GM21528 (cell line): ENCODE measurements around the gene ARHGAP45.

Experiments used
- ATAC-seq: cut with Tn5 transposase; IDR thresholded peaks from one replicate; pipeline ENCODE4 v1.9.1; 2021; ENCODE audit warnings: mild to moderate bottlenecking, moderate library complexity; ENCODE audit not compliant: unreplicated experiment, low FRiP score

Gene ARHGAP45

GRCh38 chr19:1084024-1084868, 17.3 kb downstream of the ARHGAP45 start:
- ATAC-seq, result no peak

GRCh38 chr19:1085053-1085658, 18.2 kb downstream of the ARHGAP45 start:
- ATAC-seq, result no peak

- no peak for ATAC-seq
These were observed 18.9 kb downstream of the ARHGAP45 start for GRCh38 chr19:1085676-1086442.

GRCh38 chr19:1086613-1087012, 19.6 kb downstream of the ARHGAP45 start:
- ATAC-seq, result no peak

GRCh38 chr19:1087813-1088415, 20.9 kb downstream of the ARHGAP45 start:
- ATAC-seq, result no peak

GRCh38 chr19:1088416-1089010, 21.5 kb downstream of the ARHGAP45 start:
- no peak for ATAC-seq

- ATAC-seq, result no peak
These were observed 22.3 kb downstream of the ARHGAP45 start for GRCh38 chr19:1089126-1089771.

GRCh38 chr19:1089891-1090290, 22.9 kb downstream of the ARHGAP45 start:
- ATAC-seq, result no peak

GRCh38 chr19:1090731-1091543, 24.0 kb downstream of the ARHGAP45 start:
- no peak for ATAC-seq

- no peak for ATAC-seq
These were observed 24.7 kb downstream of the ARHGAP45 start for GRCh38 chr19:1091544-1092175.

- ATAC-seq, result no peak
These were observed 26.4 kb downstream of the ARHGAP45 start for GRCh38 chr19:1093330-1093729.

- ATAC-seq, result no peak
These were observed 27.0 kb downstream of the ARHGAP45 start for GRCh38 chr19:1093811-1094553.

- ATAC-seq, result no peak
These were observed 27.6 kb downstream of the ARHGAP45 start for GRCh38 chr19:1094655-1094977.

- peak; percentile 84 for ATAC-seq
These were observed 28.2 kb downstream of the ARHGAP45 start, which contains the start of gene POLR2E for GRCh38 chr19:1094978-1095701. TSS of gene POLR2E (minus strand) at chr19:1095375. CDS start at chr19:1095315, 60 bp downstream.

GRCh38 chr19:1097810-1098176, 30.8 kb downstream of the ARHGAP45 start:
- ATAC-seq, result no peak

GRCh38 chr19:1098177-1099051, 31.4 kb downstream of the ARHGAP45 start:
- no peak for ATAC-seq

GRCh38 chr19:1101337-1101698, 34.4 kb downstream of the ARHGAP45 start:
- ATAC-seq, result no peak
